Brain microvascular endothelial cell (primary cell): Measurements from ENCODE around the gene ZNF362.

Experiments used
- DNase-seq: peaks from one replicate; pipeline ENCODE4 v3.0.0-alpha.2; 2020
- H3K27ac ChIP-seq: fragments of 250-450 bp; sonication (Bioruptor Pico); 2 replicates; pipeline ENCODE4 v1.5.1; 2020; ENCODE audit warnings: mild to moderate bottlenecking, moderate library complexity
- H3K27me3 ChIP-seq: fragments of 250-450 bp; sonication (Bioruptor Pico); replicated peaks from 2 replicates; pipeline ENCODE4 v1.5.1; 2020; ENCODE audit warnings: mild to moderate bottlenecking
- H3K36me3 ChIP-seq: fragments of 250-450 bp; sonication (Bioruptor Pico); replicated peaks from 2 replicates; pipeline ENCODE4 v1.5.1; 2020; ENCODE audit warnings: mild to moderate bottlenecking
- H3K4me3 ChIP-seq: 2 replicates; pipeline ENCODE4 v1.5.1; 2011; ENCODE audit warnings: low read depth, mild to moderate bottlenecking, control low read depth, low read length, moderate library complexity
- in situ Hi-C: cut with HindIII; loops from 2 replicates; pipeline ENCODE4 v1.10.0; 2017; ENCODE audit warnings: low sequenced_read_pairs, low pct_ligation_motif_present
- TF ChIP-seq, protein P1 (sequence below): IDR thresholded peaks from 2 replicates; pipeline ENCODE4 v1.5.1; 2011; ENCODE audit warnings: low read depth, mild to moderate bottlenecking, moderate library complexity, low read length, control low read depth, inconsistent platforms; ENCODE audit errors: missing control alignments

The ZNF362 gene

GRCh38 chr1:33324677-33325575 lies 68.6 kb downstream of the ZNF362 start:
- in situ Hi-C loops, result no loop called here
- DNase-seq, result no peak
- Histone ChIP-seq H3K36me3 (peaks cover 72% of the 10 kb centered on the region), H3K27me3 (no peaks in the 10 kb centered on the region), H3K27ac (no peak overlapping the region), H3K4me3 (no peak overlapping the region)
- TF ChIP-seq, protein P1, sequence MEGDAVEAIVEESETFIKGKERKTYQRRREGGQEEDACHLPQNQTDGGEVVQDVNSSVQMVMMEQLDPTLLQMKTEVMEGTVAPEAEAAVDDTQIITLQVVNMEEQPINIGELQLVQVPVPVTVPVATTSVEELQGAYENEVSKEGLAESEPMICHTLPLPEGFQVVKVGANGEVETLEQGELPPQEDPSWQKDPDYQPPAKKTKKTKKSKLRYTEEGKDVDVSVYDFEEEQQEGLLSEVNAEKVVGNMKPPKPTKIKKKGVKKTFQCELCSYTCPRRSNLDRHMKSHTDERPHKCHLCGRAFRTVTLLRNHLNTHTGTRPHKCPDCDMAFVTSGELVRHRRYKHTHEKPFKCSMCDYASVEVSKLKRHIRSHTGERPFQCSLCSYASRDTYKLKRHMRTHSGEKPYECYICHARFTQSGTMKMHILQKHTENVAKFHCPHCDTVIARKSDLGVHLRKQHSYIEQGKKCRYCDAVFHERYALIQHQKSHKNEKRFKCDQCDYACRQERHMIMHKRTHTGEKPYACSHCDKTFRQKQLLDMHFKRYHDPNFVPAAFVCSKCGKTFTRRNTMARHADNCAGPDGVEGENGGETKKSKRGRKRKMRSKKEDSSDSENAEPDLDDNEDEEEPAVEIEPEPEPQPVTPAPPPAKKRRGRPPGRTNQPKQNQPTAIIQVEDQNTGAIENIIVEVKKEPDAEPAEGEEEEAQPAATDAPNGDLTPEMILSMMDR, result no peak

DNA sequence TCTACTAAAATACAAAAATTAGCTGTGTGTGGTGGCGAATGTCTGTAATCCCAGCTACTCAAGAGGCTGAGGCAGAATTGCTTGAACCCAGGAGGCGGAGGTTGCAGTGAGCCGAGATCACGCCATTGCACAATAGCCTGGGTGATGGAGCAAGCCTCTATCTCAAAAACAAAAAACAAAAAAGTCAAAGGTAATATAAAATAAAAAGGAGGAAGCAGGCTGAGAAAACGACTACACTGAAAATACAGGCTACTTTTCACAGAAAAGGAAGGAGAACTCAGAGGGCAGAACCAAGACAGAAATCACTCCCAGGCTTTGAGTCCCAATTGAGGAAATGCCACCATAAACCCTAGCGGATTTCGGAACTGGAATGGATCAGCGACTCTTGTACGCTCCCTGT lies 70.5 kb downstream of the ZNF362 start:
- in situ Hi-C loops, result no loop called here
- H3K27ac ChIP-seq, result no peak overlapping the region
- H3K36me3 ChIP-seq, result peaks cover 91% of the 10 kb centered on the region
- no peak overlapping the region for H3K4me3 ChIP-seq
- no peak for DNase-seq
- H3K27me3 ChIP-seq, result no peaks in the 10 kb centered on the region
- TF ChIP-seq, protein P1, result no peak

DNA sequence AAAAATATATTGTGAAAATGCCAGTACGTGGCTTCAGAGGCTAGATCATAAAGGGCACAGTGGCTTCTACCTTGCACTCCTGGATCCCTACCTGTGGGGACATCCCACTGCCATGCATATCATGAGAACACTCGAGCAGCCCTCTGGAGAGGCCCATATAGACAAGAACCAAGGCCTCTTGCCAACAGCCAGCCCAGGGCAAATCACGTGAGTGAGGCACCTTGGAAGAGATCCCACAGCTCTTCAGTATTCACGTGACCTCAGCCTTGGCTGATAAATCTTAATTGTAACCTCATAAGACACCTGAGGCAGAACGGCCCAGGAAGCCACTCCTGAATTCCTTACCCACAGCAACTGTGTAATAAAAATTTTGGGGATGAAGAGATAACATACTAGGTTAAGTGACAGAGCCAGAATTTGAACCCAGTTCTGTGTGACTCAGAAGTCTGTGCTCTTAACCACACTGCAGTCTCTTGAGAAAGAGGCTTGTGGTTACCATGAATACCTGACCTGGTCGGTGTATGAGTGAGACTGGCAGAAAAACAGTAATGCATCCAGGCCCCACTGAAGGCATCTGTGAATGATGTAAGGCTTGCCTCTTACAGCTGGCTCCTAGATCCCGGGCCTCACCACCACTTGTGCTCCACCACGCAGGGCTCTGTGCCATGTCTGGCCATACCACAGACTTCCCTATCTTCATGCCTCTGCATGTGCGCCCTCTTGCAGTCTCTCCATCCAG lies 71.5 kb downstream of the ZNF362 start:
- DNase-seq, result peak; percentile 97
- H3K27ac ChIP-seq, result peak overlapping the region; percentile 70
- no peak overlapping the region for H3K4me3 ChIP-seq
- H3K36me3 ChIP-seq, result peaks cover 97% of the 10 kb centered on the region
- in situ Hi-C loops, result no loop called here
- TF ChIP-seq, protein P1, result peak; percentile 22
- H3K27me3 ChIP-seq, result no peaks in the 10 kb centered on the region

DNA sequence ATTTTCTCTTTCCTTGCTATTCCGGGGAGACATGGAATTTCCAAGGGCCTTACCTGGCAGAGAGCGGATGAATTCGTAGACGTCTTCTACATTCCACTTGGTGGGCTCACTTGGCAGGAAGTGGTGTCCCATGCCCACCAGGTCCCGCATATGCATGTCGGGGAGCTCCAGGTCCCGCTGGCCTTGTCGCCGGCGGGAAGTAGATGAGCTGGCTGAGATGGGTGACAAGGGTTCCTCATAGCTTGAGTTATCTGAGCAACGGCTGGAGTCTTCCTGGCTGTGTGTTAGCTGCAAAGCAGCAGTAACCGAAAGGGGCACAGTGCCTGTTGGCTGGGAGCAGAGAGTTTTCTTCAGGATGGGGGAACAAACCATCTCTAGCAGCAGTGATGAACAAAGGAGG lies 72.5 kb downstream of the ZNF362 start:
- H3K27ac ChIP-seq, result peak overlapping the region; percentile 70
- no peak for DNase-seq
- TF ChIP-seq, protein P1, result peak; percentile 4
- no peaks in the 10 kb centered on the region for H3K27me3 ChIP-seq
- peaks cover 97% of the 10 kb centered on the region for H3K36me3 ChIP-seq
- in situ Hi-C loops, result no loop called here
- H3K4me3 ChIP-seq, result no peak overlapping the region

DNA sequence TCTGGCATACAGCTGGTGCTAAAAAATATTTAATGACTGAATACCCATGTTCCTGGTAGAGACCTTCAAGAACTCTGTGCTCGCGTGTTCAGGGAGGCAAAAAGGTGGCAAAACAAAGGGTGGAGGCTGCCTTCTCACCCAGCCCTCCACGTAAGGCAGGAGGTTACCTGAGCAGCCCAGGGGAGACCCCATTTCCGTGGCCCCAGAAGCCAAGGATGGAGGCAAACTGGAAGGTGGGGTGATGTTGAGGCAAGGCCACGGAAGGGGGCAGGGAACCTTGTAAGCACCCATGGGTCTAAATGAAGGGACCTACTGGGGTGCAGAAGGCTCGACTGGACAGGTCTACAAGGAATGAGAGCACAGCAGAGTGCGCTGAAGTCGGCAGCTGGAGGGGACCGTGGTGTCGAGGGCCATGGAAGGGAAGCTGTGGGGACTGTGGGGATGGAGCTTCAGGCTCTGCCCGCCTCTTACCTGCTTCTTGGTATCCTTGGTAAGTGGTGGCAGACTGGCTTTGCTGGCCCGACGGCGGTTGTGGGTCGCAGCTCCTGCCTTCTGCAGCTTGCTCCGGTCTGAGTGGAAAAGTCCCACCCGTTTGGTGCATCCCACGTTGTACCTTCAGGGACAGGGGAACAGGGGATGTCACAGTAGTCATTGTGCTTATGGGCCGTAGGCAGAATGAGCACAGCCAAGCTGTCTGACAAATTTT lies 73.5 kb downstream of the ZNF362 start:
- Histone ChIP-seq H3K27ac (no peak overlapping the region), H3K27me3 (no peaks in the 10 kb centered on the region), H3K36me3 (peaks cover 95% of the 10 kb centered on the region), H3K4me3 (no peak overlapping the region)
- TF ChIP-seq, protein P1, result no peak
- in situ Hi-C loops, result no loop called here
- DNase-seq, result no peak
